Right lobe of liver (tissue), 6 donors: Measurements from ENCODE around the gene SLC29A3. TPM values are rescaled to one million over a fixed set of nuclear protein-coding genes. Genes with fewer than 3 reads are reported as not detected.
A peak's percentile ranks its signal among the peaks of the same experiment; 100 is the strongest.

Source experiments
- ATAC-seq, 4 donors: fragments of 200-7000 bp; cut with Tn5 transposase; one replicate each; pipeline ENCODE4 v1.9.1; 2020; ENCODE audit warnings: mild to moderate bottlenecking in 4 of 4, moderate library complexity in 4 of 4
- DNase-seq, 3 donors: peaks; one replicate each; pipeline ENCODE4 v3.0.0-alpha.2; 2020
- H3K27ac ChIP-seq, 3 donors: fragments of 200-600 bp; one replicate each; pipeline ENCODE4 v1.8.0; 2022
- H3K27me3 ChIP-seq, 2 donors: fragments of 200-600 bp; one replicate each; pipeline ENCODE4 v1.8.0; 2022
- H3K36me3 ChIP-seq, 4 donors: fragments of 200-600 bp; sonication (generic) in 1 of 4; one replicate each; pipeline versions ENCODE4 v1.5.1 to v1.8.0; 2017 to 2022; ENCODE audit warnings: control low read depth in 1 of 4
- H3K4me1 ChIP-seq, 4 donors: fragments of 200-600 bp; sonication (generic) in 1 of 4; one replicate each; pipeline versions ENCODE4 v1.5.1 to v1.8.0; 2017 to 2022; ENCODE audit warnings: control low read depth in 1 of 4
- H3K4me3 ChIP-seq, 3 donors: fragments of 200-600 bp; one replicate each; pipeline ENCODE4 v1.8.0; 2022
- H3K9me3 ChIP-seq, 4 donors: fragments of 200-600 bp; sonication (generic) in 1 of 4; one replicate each; pipeline versions ENCODE4 v1.5.1 to v1.8.0; 2017 to 2022; ENCODE audit warnings: control low read depth in 1 of 4
- CTCF ChIP-seq, 4 donors: fragments of 200-600 bp in 3 of 4; fragments of 450-650 bp in 1 of 4; IDR thresholded peaks; one replicate each; pipeline versions ENCODE4 v1.5.1 to v1.8.0; 2016 to 2022; ENCODE audit warnings: antibody characterized with exemption in 4 of 4, mild to moderate bottlenecking in 2 of 4
- POLR2A ChIP-seq: fragments of 450-650 bp; IDR thresholded peaks from one replicate; pipeline ENCODE4 v1.6.1; 2017; ENCODE audit warnings: antibody characterized with exemption, mild to moderate bottlenecking
- WGBS: methylation state at CpG from one replicate; pipeline ENCODE4 v1.1.6; 2018; ENCODE audit warnings: low coverage, low lambda C conversion rate; ENCODE audit not compliant: insufficient coverage; ENCODE audit errors: missing lambda C conversion rate; 5-methylcytosine and 5-hydroxymethylcytosine counted together
- intact Hi-C, 2 donors: fragments of 100-400 bp; cut with DNase I; formaldehyde crosslinking; loops; one replicate each; pipeline versions ENCODE4 v1.11.2 to v1.14.1; 2022
- total RNA-seq, 6 experiments: library from RNA; depleted of rRNA in 2 of 6; stranded (reverse); fragments of >200 nt in 2 of 6; fragmentation: NEBNext Ultra II Directional in 3 of 6; extraction: Animal tissue kit (Norgen Biotek cat#: 25700) in 3 of 6; gene quantifications; one replicate each; pipeline versions ENCODE4 v1.1.0 to v1.2.4, GENCODE V29; 2016 to 2023
- donor health status: DM: no; HTN: yes; CAD: no.
- donor health status: DM: no; HTN: no; CAD: no.
- donor health status: DM: no; HTN: no; CAD: no.
- donor health status: DM: no; HTN: yes; CAD: no.
- donor health status: DM: no; HTN: yes; CAD: no.

The SLC29A3 gene
- total RNA-seq, 6 experiments from 2014 or later: 5.7 to 17.4 (median 7.7) TPM

- Histone ChIP-seq H3K4me1 (peaks cover 0 to 42% (median 12%) of the 10 kb centered on the region in 4 donors), H3K9me3 (no peaks in the 10 kb centered on the region), H3K27me3 (no peaks in the 10 kb centered on the region), H3K36me3 (peaks cover 0 to 14% (median 0%) of the 10 kb centered on the region in 4 donors), H3K27ac (no peak overlapping the region), H3K4me3 (no peak overlapping the region)
- 80% methylated on average over 1 of the region's 6 CpGs for WGBS
- TF ChIP-seq POLR2A (no peak), CTCF (IDR thresholded peaks at IDR 0.05) (no peak)
- intact Hi-C loops: no loop called here
- DNase-seq (no peak), ATAC-seq (no peak)
Observed at GRCh38 chr10:71351087-71351486, 32.0 kb downstream of the SLC29A3 start.

- Histone ChIP-seq H3K4me3 (no peak overlapping the region), H3K27me3 (no peaks in the 10 kb centered on the region), H3K4me1 (peaks cover 0 to 35% (median 12%) of the 10 kb centered on the region in 4 donors), H3K9me3 (no peaks in the 10 kb centered on the region), H3K27ac (no peak overlapping the region), H3K36me3 (peaks cover 0 to 21% (median 0%) of the 10 kb centered on the region in 4 donors)
- 55% methylated on average over 4 of the region's 14 CpGs for WGBS
- intact Hi-C loops: no loop called here
- TF ChIP-seq CTCF (IDR thresholded peaks at IDR 0.05) (no peak), POLR2A (no peak)
- ATAC-seq: peak; percentile 82 to 83 (median 83)
- DNase-seq: peak; percentile 89 to 94 (median 91)
Observed at GRCh38 chr10:71351628-71352319, 32.7 kb downstream of the SLC29A3 start.

- intact Hi-C loops: no loop called here
- DNase-seq (no peak), ATAC-seq (no peak)
- 73% methylated on average over 8 of the region's 9 CpGs for WGBS
- TF ChIP-seq CTCF (IDR thresholded peaks at IDR 0.05) (no peak), POLR2A (no peak)
- Histone ChIP-seq H3K4me1 (peaks cover 0 to 20% (median 5%) of the 10 kb centered on the region in 4 donors), H3K27ac (no peak overlapping the region), H3K36me3 (peaks cover 0 to 38% (median 1%) of the 10 kb centered on the region in 4 donors), H3K9me3 (no peaks in the 10 kb centered on the region), H3K27me3 (no peaks in the 10 kb centered on the region), H3K4me3 (no peak overlapping the region)
Observed at GRCh38 chr10:71353639-71354038, 34.6 kb downstream of the SLC29A3 start.

GRCh38 chr10:71354776-71355175 is 35.7 kb downstream of the SLC29A3 start:
- Histone ChIP-seq H3K4me3 (no peak overlapping the region), H3K27me3 (no peaks in the 10 kb centered on the region), H3K27ac (no peak overlapping the region), H3K9me3 (no peaks in the 10 kb centered on the region), H3K36me3 (peaks cover 0 to 50% (median 1%) of the 10 kb centered on the region in 4 donors), H3K4me1 (peaks cover 0 to 17% (median 4%) of the 10 kb centered on the region in 4 donors)
- intact Hi-C loops: no loop called here
- ATAC-seq (no peak), DNase-seq (no peak)
- TF ChIP-seq CTCF (IDR thresholded peaks at IDR 0.05) (no peak), POLR2A (no peak)
- WGBS: 92% methylated on average over 2 of the region's 7 CpGs
